Spleen (tissue), 11 donors: ENCODE measurements around the gene PRH2. TPM values are rescaled to one million over a fixed set of nuclear protein-coding genes. Genes with fewer than 3 reads are reported as not detected.

Source experiments
- DNase-seq: peaks from one replicate; pipeline ENCODE4 v3.0.0-alpha.2; 2020
- H3K27ac ChIP-seq, 8 donors: fragments of 200-600 bp; sonication (generic) in 7 of 8; 1 replicate in 4 of 8; 2 replicates in 4 of 8; pipeline versions ENCODE4 v1.5.0 to v1.8.0; 2016 to 2021; ENCODE audit warnings: inconsistent platforms in 4 of 8, mild to moderate bottlenecking in 4 of 8, moderate library complexity in 1 of 8
- H3K27me3 ChIP-seq, 7 donors: fragments of 200-600 bp; sonication (generic) in 6 of 7; replicated peaks in 1 of 7; 1 replicate in 4 of 7; 2 replicates in 3 of 7; pipeline versions ENCODE4 v1.5.0 to v1.8.0; 2016 to 2021; ENCODE audit warnings: inconsistent platforms in 3 of 7, mild to moderate bottlenecking in 1 of 7
- H3K36me3 ChIP-seq, 6 donors: fragments of 200-600 bp; sonication (generic) in 5 of 6; 1 replicate in 4 of 6; 2 replicates in 2 of 6; pipeline versions ENCODE4 v1.5.0 to v1.8.0; 2016 to 2021; ENCODE audit warnings: inconsistent platforms in 2 of 6
- H3K4me1 ChIP-seq, 6 donors: fragments of 200-600 bp; sonication (generic) in 5 of 6; 1 replicate in 3 of 6; 2 replicates in 3 of 6; pipeline versions ENCODE4 v1.5.0 to v1.8.0; 2016 to 2021; ENCODE audit warnings: inconsistent platforms in 3 of 6
- H3K4me3 ChIP-seq, 8 donors: fragments of 200-600 bp; sonication (generic) in 7 of 8; 1 replicate in 4 of 8; 2 replicates in 4 of 8; pipeline versions ENCODE4 v1.5.0 to v1.8.0; 2016 to 2021; ENCODE audit warnings: inconsistent platforms in 4 of 8, mild to moderate bottlenecking in 4 of 8, moderate library complexity in 2 of 8
- H3K9me3 ChIP-seq, 8 donors: fragments of 200-600 bp; sonication (generic) in 7 of 8; 1 replicate in 4 of 8; 2 replicates in 4 of 8; pipeline versions ENCODE4 v1.5.0 to v1.8.0; 2016 to 2021; ENCODE audit warnings: inconsistent platforms in 4 of 8
- POLR2A ChIP-seq, 3 donors: fragments of 450-650 bp; IDR thresholded peaks; one replicate each; pipeline ENCODE4 v1.5.1; 2017; ENCODE audit warnings: antibody characterized with exemption in 3 of 3, mild to moderate bottlenecking in 1 of 3
- POLR2AphosphoS5 ChIP-seq, 3 donors: sonication (generic); formaldehyde crosslinking; IDR thresholded peaks; one replicate each; pipeline ENCODE4 v1.5.1; 2017; ENCODE audit warnings: antibody characterized with exemption in 3 of 3
- WGBS, 5 donors: extraction: QIAGEN DNeasy Blood & Tissue Kit in 3 of 5; methylation state at CpG; one replicate each; pipeline versions ENCODE4 v1.1.5 to v1.1.7; 2013 to 2018; 5-methylcytosine and 5-hydroxymethylcytosine counted together
- intact Hi-C: fragments of 100-400 bp; cut with DNase I; formaldehyde crosslinking; loops from one replicate; pipeline ENCODE4 v1.15.0; 2023; ENCODE audit warnings: low total_unique reads
- polyA plus RNA-seq, 3 donors: library from polyadenylated mRNA; stranded (reverse); fragments of 200-250 nt; gene quantifications; one replicate each; pipeline ENCODE4 v1.2.1, GENCODE V29; 2013
- total RNA-seq, 7 donors: library from RNA; depleted of rRNA in 3 of 7; stranded (reverse); fragments of >200 nt in 3 of 7; fragmentation: NEBNext Ultra II Directional in 4 of 7; extraction: Animal tissue kit (Norgen Biotek cat#: 25700) in 4 of 7; gene quantifications; one replicate each; pipeline versions ENCODE4 v1.1.0 to v1.2.1, GENCODE V29; 2016 to 2021
- TF ChIP-seq, protein P1 (sequence below), 11 experiments: fragments of 200-600 bp in 7 of 11; fragments of 450-650 bp in 4 of 11; sonication (generic) in 4 of 11; IDR thresholded peaks in 8 of 11; conservative IDR thresholded peaks in 3 of 11; 1 replicate in 7 of 11; 2 replicates in 4 of 11; pipeline versions ENCODE4 v1.4.0 to v1.8.0; 2016 to 2021; ENCODE audit warnings: antibody characterized with exemption in 11 of 11, inconsistent platforms in 4 of 11, mild to moderate bottlenecking in 1 of 11
- donor health status: healthy with polysubstance abuse.
- donor health status: DM: no; HTN: no; CAD: no; lungs with moderate emphysema.
- donor health status: DM: no; HTN: no; CAD: no.
- donor health status: Bipolar disorder and iron deficiency.
- donor health status: healthy.
- donor health status: DM: no; HTN: no; CAD: no.
- donor health status: DM: yes; HTN: yes; CAD: no.

Gene PRH2
- total and polyA plus RNA-seq, 10 donors: 0.14 to 0.32 TPM; not detected in 8

DNA sequence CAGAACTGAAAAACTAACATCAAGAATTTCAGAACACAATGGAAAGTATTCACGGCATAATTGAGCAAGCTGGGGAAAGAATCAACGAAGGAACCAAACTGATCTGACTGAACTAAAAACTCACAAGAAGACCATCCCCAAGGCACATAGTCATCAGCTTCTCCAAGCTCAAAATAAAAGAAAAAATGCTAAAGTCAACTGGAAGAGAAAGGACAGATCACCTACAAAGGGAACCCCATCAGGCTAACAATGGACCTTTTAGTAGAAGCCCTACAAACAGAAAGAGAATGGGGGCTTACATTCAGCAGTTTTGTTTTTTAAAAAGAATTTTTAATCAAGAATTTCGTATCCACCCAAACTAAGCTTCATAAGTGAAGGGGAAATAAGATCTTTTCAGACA is 45.9 kb downstream of the PRH2 start:
- WGBS, 5 donors: 92 to 96% (median 95%) methylated on average over 3 of the region's 3 CpGs
- H3K4me1 ChIP-seq: no peaks in the 10 kb centered on the region

DNA sequence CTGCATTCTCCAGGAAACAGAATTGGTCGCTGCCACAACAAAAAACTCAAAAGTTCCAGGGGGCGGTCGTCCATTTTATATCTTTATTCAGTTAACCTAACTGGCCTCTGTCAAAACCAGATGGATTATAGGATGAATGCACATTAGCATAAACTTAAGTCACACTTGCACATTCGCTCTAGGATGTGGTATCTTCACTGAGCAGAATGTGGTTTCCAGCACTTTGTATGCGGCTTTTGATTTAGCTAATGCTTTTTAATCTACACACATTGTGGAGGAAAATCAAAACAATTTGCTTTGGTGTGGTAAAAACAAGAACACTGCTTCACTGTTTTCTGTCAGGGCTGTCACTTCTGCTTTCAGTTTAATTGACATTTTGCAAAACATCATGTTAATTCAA is 53.2 kb downstream of the PRH2 start:
- H3K9me3 ChIP-seq: no peaks in the 10 kb centered on the region
- TF ChIP-seq, protein P1, sequence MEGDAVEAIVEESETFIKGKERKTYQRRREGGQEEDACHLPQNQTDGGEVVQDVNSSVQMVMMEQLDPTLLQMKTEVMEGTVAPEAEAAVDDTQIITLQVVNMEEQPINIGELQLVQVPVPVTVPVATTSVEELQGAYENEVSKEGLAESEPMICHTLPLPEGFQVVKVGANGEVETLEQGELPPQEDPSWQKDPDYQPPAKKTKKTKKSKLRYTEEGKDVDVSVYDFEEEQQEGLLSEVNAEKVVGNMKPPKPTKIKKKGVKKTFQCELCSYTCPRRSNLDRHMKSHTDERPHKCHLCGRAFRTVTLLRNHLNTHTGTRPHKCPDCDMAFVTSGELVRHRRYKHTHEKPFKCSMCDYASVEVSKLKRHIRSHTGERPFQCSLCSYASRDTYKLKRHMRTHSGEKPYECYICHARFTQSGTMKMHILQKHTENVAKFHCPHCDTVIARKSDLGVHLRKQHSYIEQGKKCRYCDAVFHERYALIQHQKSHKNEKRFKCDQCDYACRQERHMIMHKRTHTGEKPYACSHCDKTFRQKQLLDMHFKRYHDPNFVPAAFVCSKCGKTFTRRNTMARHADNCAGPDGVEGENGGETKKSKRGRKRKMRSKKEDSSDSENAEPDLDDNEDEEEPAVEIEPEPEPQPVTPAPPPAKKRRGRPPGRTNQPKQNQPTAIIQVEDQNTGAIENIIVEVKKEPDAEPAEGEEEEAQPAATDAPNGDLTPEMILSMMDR (IDR thresholded peaks at IDR 0.05 in 8 of 11, conservative IDR thresholded peaks at IDR 0.05 in 3 of 11): no peak
- TF ChIP-seq POLR2A (IDR thresholded peaks at IDR 0.05) (no peak), POLR2AphosphoS5 (IDR thresholded peaks at IDR 0.05) (no peak)
- intact Hi-C loops: no loop called here
- 61 to 76% (median 69%) methylated on average over 5 of the region's 5 CpGs for WGBS, 5 donors
- no peaks in the 10 kb centered on the region for H3K27me3 ChIP-seq
- no peak for DNase-seq
- no peaks in the 10 kb centered on the region for H3K36me3 ChIP-seq
- H3K27ac ChIP-seq: no peak overlapping the region
- H3K4me1 ChIP-seq: peaks cover 0 to 22% (median 7%) of the 10 kb centered on the region in 6 donors
- H3K4me3 ChIP-seq: no peak overlapping the region

More for the DNA sequence above, 45.9 kb downstream of the PRH2 start:
- intact Hi-C loops: no loop called here
- no peak for DNase-seq
- no peaks in the 10 kb centered on the region for H3K9me3 ChIP-seq
- H3K27me3 ChIP-seq: no peaks in the 10 kb centered on the region
- H3K36me3 ChIP-seq: peaks cover 0 to 3% (median 0%) of the 10 kb centered on the region in 6 donors
- no peak overlapping the region for H3K27ac ChIP-seq
- TF ChIP-seq POLR2AphosphoS5 (IDR thresholded peaks at IDR 0.05): no peak
- TF ChIP-seq, protein P1 (IDR thresholded peaks at IDR 0.05 in 8 of 11, conservative IDR thresholded peaks at IDR 0.05 in 3 of 11): no peak
- no peak for TF ChIP-seq POLR2A (IDR thresholded peaks at IDR 0.05)
- no peak overlapping the region for H3K4me3 ChIP-seq

Other genes starting within 250 kb of the PRH2 start
- 100 to 1,000 TPM; 166 to 250 (median 180) TPM for gene YBX3, start 205.9 kb upstream of the PRH2 start, total RNA-seq
- gene YBX3, start 205.9 kb upstream of the PRH2 start, polyA plus RNA-seq: 100 to 1,000 TPM in 1 of 3 donors, 10 to 100 TPM in 2; 87.0 to 155 (median 90.7) TPM
- gene TAS2R7, start 126.6 kb upstream of the PRH2 start, total RNA-seq: not detected
- gene TAS2R7, start 126.6 kb upstream of the PRH2 start, polyA plus RNA-seq: not detected
- gene TAS2R8, start 122.0 kb upstream of the PRH2 start, total RNA-seq: not detected
- under 1 TPM in 1 of 3 donors, not detected in 2; 0.06 TPM for gene TAS2R8, start 122.0 kb upstream of the PRH2 start, polyA plus RNA-seq
- gene TAS2R9, start 119.1 kb upstream of the PRH2 start, total RNA-seq: 1 to 10 TPM in 1 of 7 donors, under 1 TPM in 1, not detected in 5; 0.72 to 2.1 TPM
- not detected for gene TAS2R9, start 119.1 kb upstream of the PRH2 start, polyA plus RNA-seq
- 1 to 10 TPM in 5 of 7 donors, under 1 TPM in 2; 0.34 to 3.9 (median 1.7) TPM for gene TAS2R10, start 102.9 kb upstream of the PRH2 start, total RNA-seq
- under 1 TPM in 2 of 3 donors, not detected in 1; 0.11 to 0.15 TPM for gene TAS2R10, start 102.9 kb upstream of the PRH2 start, polyA plus RNA-seq
- 10 to 100 TPM in 1 of 7 donors, 1 to 10 TPM in 6; 1.2 to 12.0 (median 3.9) TPM for gene PRR4, start 79.8 kb upstream of the PRH2 start, total RNA-seq
- gene PRR4, start 79.8 kb upstream of the PRH2 start, polyA plus RNA-seq: 1 to 10 TPM; 3.0 to 4.7 (median 3.6) TPM
- 10 to 100 TPM; 16.9 to 63.1 (median 37.0) TPM for gene PRH1, start 45.0 kb upstream of the PRH2 start, total RNA-seq
- gene PRH1, start 45.0 kb upstream of the PRH2 start, polyA plus RNA-seq: 1 to 10 TPM; 1.5 to 3.7 (median 2.7) TPM
- gene TAS2R13, start 19.7 kb upstream of the PRH2 start, total RNA-seq: 1 to 10 TPM; 2.1 to 8.7 (median 4.3) TPM
- gene TAS2R13, start 19.7 kb upstream of the PRH2 start, polyA plus RNA-seq: under 1 TPM in 1 of 3 donors, not detected in 2; 0.06 TPM
- 10 to 100 TPM in 1 of 7 donors, 1 to 10 TPM in 6; 2.5 to 10.3 (median 5.9) TPM for gene TAS2R14, start 10.0 kb downstream of the PRH2 start, total RNA-seq
- 1 to 10 TPM; 1.6 to 2.5 (median 1.6) TPM for gene TAS2R14, start 10.0 kb downstream of the PRH2 start, polyA plus RNA-seq
- 1 to 10 TPM; 2.2 to 7.1 (median 4.4) TPM for gene TAS2R50, start 57.7 kb downstream of the PRH2 start, total RNA-seq
- under 1 TPM in 1 of 3 donors, not detected in 2; 0.10 TPM for gene TAS2R50, start 57.7 kb downstream of the PRH2 start, polyA plus RNA-seq
- gene TAS2R20, start 69.1 kb downstream of the PRH2 start, total RNA-seq: 1 to 10 TPM; 2.1 to 9.8 (median 5.8) TPM
- gene TAS2R20, start 69.1 kb downstream of the PRH2 start, polyA plus RNA-seq: under 1 TPM; 0.24 to 0.32 (median 0.27) TPM
- 10 to 100 TPM in 2 of 7 donors, 1 to 10 TPM in 5; 4.1 to 13.8 (median 9.1) TPM for gene TAS2R19, start 93.4 kb downstream of the PRH2 start, total RNA-seq
- gene TAS2R19, start 93.4 kb downstream of the PRH2 start, polyA plus RNA-seq: under 1 TPM in 2 of 3 donors, not detected in 1; 0.38 to 0.53 TPM
- 10 to 100 TPM in 3 of 7 donors, 1 to 10 TPM in 4; 3.7 to 14.1 (median 8.1) TPM for gene TAS2R31, start 102.2 kb downstream of the PRH2 start, total RNA-seq
- under 1 TPM in 2 of 3 donors, not detected in 1; 0.21 to 0.35 TPM for gene TAS2R31, start 102.2 kb downstream of the PRH2 start, polyA plus RNA-seq
- 1 to 10 TPM; 2.9 to 8.8 (median 4.9) TPM for gene TAS2R46, start 133.1 kb downstream of the PRH2 start, total RNA-seq
- gene TAS2R46, start 133.1 kb downstream of the PRH2 start, polyA plus RNA-seq: not detected
- gene TAS2R43, start 163.1 kb downstream of the PRH2 start, total RNA-seq: 10 to 100 TPM in 2 of 7 donors, 1 to 10 TPM in 3, not detected in 2; 1.5 to 14.0 (median 4.6) TPM
- gene TAS2R43, start 163.1 kb downstream of the PRH2 start, polyA plus RNA-seq: not detected
- gene TAS2R30, start 205.4 kb downstream of the PRH2 start, total RNA-seq: 10 to 100 TPM in 3 of 7 donors, 1 to 10 TPM in 4; 6.4 to 30.7 (median 8.6) TPM
- gene TAS2R30, start 205.4 kb downstream of the PRH2 start, polyA plus RNA-seq: under 1 TPM in 2 of 3 donors, not detected in 1; 0.09 to 0.19 TPM
- 10 to 100 TPM in 3 of 7 donors, 1 to 10 TPM in 4; 6.5 to 11.9 (median 9.3) TPM for gene SMIM10L1, start 242.0 kb downstream of the PRH2 start, total RNA-seq
- gene SMIM10L1, start 242.0 kb downstream of the PRH2 start, polyA plus RNA-seq: 1 to 10 TPM; 7.8 to 9.4 (median 8.9) TPM